H1 (cell line): Measurements from ENCODE around the gene TGFBI. TPM values are rescaled to one million over a fixed set of nuclear protein-coding genes. Genes with fewer than 3 reads are reported as not detected.

ENCODE experiments used
- CEBPB ChIP-seq: IDR thresholded peaks from 2 replicates; pipeline ENCODE4 v1.6.1; 2012; ENCODE audit warnings: low read depth, low read length
- KDM1A ChIP-seq: fragments of 200-600, 300-600 bp; sonication (generic); IDR thresholded peaks from 2 replicates; pipeline ENCODE4 v1.7.1; 2016; ENCODE audit warnings: mild to moderate bottlenecking, low read length, borderline replicate concordance
- KDM4A ChIP-seq: IDR thresholded peaks from one replicate; pipeline ENCODE4 v1.7.1; 2012; ENCODE audit warnings: low read depth, mild to moderate bottlenecking, moderate library complexity, low read length, inconsistent platforms; ENCODE audit not compliant: severe bottlenecking
- NRF1 ChIP-seq: IDR thresholded peaks from 2 replicates; pipeline ENCODE4 v1.6.1; 2011; ENCODE audit warnings: mild to moderate bottlenecking, low read depth, low read length, improper control_type of control experiment
- PHF8 ChIP-seq: fragments of 200-600 bp; sonication (generic); conservative IDR thresholded peaks from 2 replicates; pipeline ENCODE4 v1.7.1; 2012; ENCODE audit warnings: low read depth, mild to moderate bottlenecking, inconsistent platforms, low read length, moderate library complexity
- TEAD4 ChIP-seq: IDR thresholded peaks from 2 replicates; pipeline ENCODE4 v1.6.1; 2012; ENCODE audit warnings: low read depth, low read length, inconsistent platforms, mixed read lengths
- USF2 ChIP-seq: IDR thresholded peaks from 2 replicates; pipeline ENCODE4 v1.6.1; 2011; ENCODE audit warnings: low read length, improper control_type of control experiment
- ZNF274 ChIP-seq: IDR thresholded peaks from 2 replicates; pipeline ENCODE4 v1.7.0; 2012; ENCODE audit warnings: low read length, borderline replicate concordance; ENCODE audit errors: extremely low read depth
- polyA plus RNA-seq, 7 experiments: library from polyadenylated mRNA; depleted of rRNA in 3 of 7; stranded (reverse) in 5 of 7; unstranded in 2 of 7; fragments of >200 nt in 5 of 7; fragments of 200-250 nt in 2 of 7; gene quantifications; 1 replicate in 5 of 7; 2 replicates in 1 of 7; 4 replicates in 1 of 7; pipeline versions ENCODE4 v1.2.1 to v1.2.3, GENCODE V29; 2011 to 2013; ENCODE audit warnings: missing spikeins in 2 of 7, mixed read lengths in 2 of 7
- total RNA-seq: library from RNA; stranded (reverse); fragmentation: NEBNext Ultra II Directional; extraction: Animal tissue kit (Norgen Biotek cat#: 25700); gene quantifications from 2 replicates; pipeline ENCODE4 v1.2.1, GENCODE V29; 2021
- TF ChIP-seq, protein P1 (sequence below): IDR thresholded peaks from 2 replicates; pipeline ENCODE4 v1.6.1; 2012; ENCODE audit warnings: inconsistent platforms
- TF ChIP-seq, protein P2 (sequence below): IDR thresholded peaks from 2 replicates; pipeline ENCODE4 v1.6.1; 2011; ENCODE audit warnings: low read depth, mild to moderate bottlenecking, low read length; ENCODE audit not compliant: insufficient read depth

TGFBI gene
- total and polyA plus RNA-seq, 2 of the 8 experiments (the other 6 are each of a cell fraction or from before 2014, with no cell fraction given): 6.0 to 8.5 TPM

DNA sequence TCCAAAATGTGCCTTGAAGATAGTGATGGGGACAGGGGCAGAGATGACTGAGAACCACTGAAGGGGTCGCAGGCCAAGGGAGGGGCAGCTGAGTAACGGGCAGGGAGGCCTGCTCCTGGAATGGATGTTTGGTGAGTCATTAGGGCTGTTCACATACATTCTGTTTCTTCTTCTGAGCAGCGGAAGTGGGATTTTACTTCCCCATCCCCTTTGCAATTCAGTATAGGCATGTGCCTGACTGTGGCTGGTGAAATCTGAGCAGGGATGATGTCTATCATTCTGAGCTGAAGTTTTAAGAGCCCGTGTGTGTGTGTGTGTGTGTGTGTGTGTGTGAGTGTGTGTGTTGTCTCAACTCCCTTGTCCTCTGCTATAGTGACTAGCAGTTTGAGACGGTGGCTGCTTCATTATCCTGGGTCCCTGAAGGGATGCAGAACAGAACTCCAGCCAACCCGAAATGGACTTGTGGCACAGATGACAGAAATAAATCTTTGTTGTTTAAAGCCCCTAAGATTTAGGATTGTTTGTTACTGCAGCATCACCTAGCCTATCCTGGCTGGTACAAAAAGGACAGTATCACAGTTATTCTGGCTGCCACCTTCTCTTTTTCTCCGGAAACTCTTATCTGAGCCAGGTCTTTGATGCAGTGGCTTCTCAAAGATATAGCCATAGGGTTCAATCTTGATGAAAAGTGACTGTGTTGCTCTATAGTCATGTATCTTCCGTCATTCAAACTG, 29.2 kb upstream of the TGFBI start (continued):
- TF ChIP-seq USF2 (no peak), TEAD4 (no peak), CEBPB (no peak), ZNF274 (no peak), NRF1 (no peak), KDM4A (no peak), KDM1A (no peak), PHF8 (no peak)
- TF ChIP-seq, protein P1, sequence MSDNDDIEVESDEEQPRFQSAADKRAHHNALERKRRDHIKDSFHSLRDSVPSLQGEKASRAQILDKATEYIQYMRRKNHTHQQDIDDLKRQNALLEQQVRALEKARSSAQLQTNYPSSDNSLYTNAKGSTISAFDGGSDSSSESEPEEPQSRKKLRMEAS: no peak
- TF ChIP-seq, protein P2, sequence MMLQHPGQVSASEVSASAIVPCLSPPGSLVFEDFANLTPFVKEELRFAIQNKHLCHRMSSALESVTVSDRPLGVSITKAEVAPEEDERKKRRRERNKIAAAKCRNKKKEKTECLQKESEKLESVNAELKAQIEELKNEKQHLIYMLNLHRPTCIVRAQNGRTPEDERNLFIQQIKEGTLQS: no peak
